Neural cell (in vitro differentiated cells): Measurements from ENCODE around the gene TMEFF1. TPM values are rescaled to one million over a fixed set of nuclear protein-coding genes. Genes with fewer than 3 reads are reported as not detected.

ENCODE experiments used
- H2AFZ ChIP-seq: fragments of 200-600, 300-800 bp; sonication (generic), shearing (Covaris generic); 2 replicates; pipeline ENCODE4 v1.6.0; 2014; ENCODE audit warnings: low read depth, mild to moderate bottlenecking, antibody characterized with exemption, low read length, moderate library complexity
- H3F3A ChIP-seq: fragments of 200-600 bp; shearing (Covaris generic); 2 replicates; pipeline ENCODE4 v1.6.1; 2016; ENCODE audit warnings: mild to moderate bottlenecking, moderate library complexity, mixed read lengths, antibody characterized with exemption, low read length; ENCODE audit not compliant: insufficient read depth, poor library complexity, severe bottlenecking
- H3K27ac ChIP-seq: fragments of 200-600, 300-800 bp; sonication (generic), shearing (Covaris generic); 2 replicates; pipeline ENCODE4 v1.5.1; 2014; ENCODE audit warnings: mild to moderate bottlenecking, low read length, moderate library complexity
- H3K27me3 ChIP-seq: fragments of 300-800, 200-600 bp; sonication (generic), shearing (Covaris generic); 2 replicates; pipeline ENCODE4 v1.6.0; 2014; ENCODE audit warnings: mild to moderate bottlenecking, low read depth, low read length, moderate library complexity; ENCODE audit not compliant: insufficient read depth
- H3K36me3 ChIP-seq: fragments of 300-800, 200-600 bp; sonication (generic), shearing (Covaris generic); 2 replicates; pipeline ENCODE4 v1.5.1; 2014; ENCODE audit warnings: mild to moderate bottlenecking, antibody characterized with exemption, low read length, moderate library complexity; ENCODE audit not compliant: insufficient read depth
- H3K4me2 ChIP-seq: fragments of 300-800, 200-600 bp; sonication (generic), shearing (Covaris generic); 2 replicates; pipeline ENCODE4 v1.6.0; 2014; ENCODE audit warnings: mild to moderate bottlenecking, low read length
- H3K4me3 ChIP-seq: fragments of 300-800, 200-600 bp; sonication (generic), shearing (Covaris generic); 2 replicates; pipeline ENCODE4 v1.5.1; 2014; ENCODE audit warnings: mild to moderate bottlenecking, low read length, moderate library complexity
- H3K79me2 ChIP-seq: fragments of 200-600 bp; shearing (Covaris generic); replicated peaks from 2 replicates; pipeline ENCODE4 v1.6.0; 2014; ENCODE audit warnings: mild to moderate bottlenecking, low read length, moderate library complexity; ENCODE audit not compliant: insufficient read depth
- H3K9ac ChIP-seq: fragments of 300-800, 200-600 bp; sonication (generic), shearing (Covaris generic); 2 replicates; pipeline ENCODE4 v1.6.1; 2016; ENCODE audit warnings: mild to moderate bottlenecking, low read length, mixed read lengths
- H3K9me2 ChIP-seq: fragments of 200-600 bp; shearing (Covaris generic); 2 replicates; pipeline ENCODE4 v1.6.1; 2016; ENCODE audit warnings: mild to moderate bottlenecking, low read length, mixed read lengths; ENCODE audit not compliant: insufficient read depth
- H3K9me3 ChIP-seq: fragments of 200-600, 300-800 bp; sonication (generic), shearing (Covaris generic); 2 replicates; pipeline ENCODE4 v1.6.1; 2016; ENCODE audit warnings: mild to moderate bottlenecking, mixed run types, low read length, moderate library complexity, mixed read lengths
- H4K20me1 ChIP-seq: fragments of 200-600 bp; shearing (Covaris generic); 2 replicates; pipeline ENCODE4 v1.6.1; 2016; ENCODE audit warnings: mild to moderate bottlenecking, mixed run types; ENCODE audit not compliant: insufficient read depth
- EP300 ChIP-seq: fragments of 450-650 bp; conservative IDR thresholded peaks from 2 replicates; pipeline ENCODE4 v1.6.1; 2014; ENCODE audit warnings: antibody characterized with exemption, mild to moderate bottlenecking, moderate library complexity; ENCODE audit not compliant: poor library complexity, severe bottlenecking
- EZH2 ChIP-seq: fragments of 200-600, 300-800 bp; shearing (Covaris generic), sonication (generic); IDR thresholded peaks from 2 replicates; pipeline ENCODE4 v1.6.1; 2014; ENCODE audit warnings: antibody characterized with exemption, low read length, borderline replicate concordance, mild to moderate bottlenecking; ENCODE audit not compliant: insufficient read depth, poor library complexity, severe bottlenecking
- MXI1 ChIP-seq: fragments of 450-650 bp; conservative IDR thresholded peaks from 2 replicates; pipeline ENCODE4 v1.6.1; 2014; ENCODE audit warnings: antibody characterized with exemption, mild to moderate bottlenecking; ENCODE audit not compliant: poor library complexity, severe bottlenecking
- POLR2AphosphoS5 ChIP-seq: IDR thresholded peaks from 2 replicates; pipeline ENCODE4 v1.6.1; 2012
- RAD21 ChIP-seq: fragments of 450-650 bp; conservative IDR thresholded peaks from 2 replicates; pipeline ENCODE4 v1.6.1; 2014; ENCODE audit warnings: antibody characterized with exemption, mild to moderate bottlenecking, moderate library complexity
- REST ChIP-seq: IDR thresholded peaks from 2 replicates; pipeline ENCODE4 v1.6.1; 2012; ENCODE audit warnings: borderline replicate concordance
- SMC3 ChIP-seq: fragments of 450-650 bp; conservative IDR thresholded peaks from 2 replicates; pipeline ENCODE4 v1.6.1; 2014; ENCODE audit warnings: antibody characterized with exemption, mild to moderate bottlenecking, moderate library complexity; ENCODE audit not compliant: poor library complexity
- TAF1 ChIP-seq: IDR thresholded peaks from 2 replicates; pipeline ENCODE4 v1.6.1; 2012; ENCODE audit warnings: low read depth
- polyA plus RNA-seq: library from polyadenylated mRNA; depleted of rRNA; stranded (reverse); fragments of >200 nt; gene quantifications from 2 replicates; pipeline ENCODE4 v1.2.3, GENCODE V29; 2014
- TF ChIP-seq, protein P1 (sequence below): fragments of 450-650 bp; IDR thresholded peaks from 2 replicates; pipeline ENCODE4 v1.5.1; 2014; ENCODE audit warnings: antibody characterized with exemption, mild to moderate bottlenecking, moderate library complexity; ENCODE audit not compliant: poor library complexity, severe bottlenecking

Gene TMEFF1
- polyA plus RNA-seq, 1 donor from 2014 or later = 273 TPM

DNA sequence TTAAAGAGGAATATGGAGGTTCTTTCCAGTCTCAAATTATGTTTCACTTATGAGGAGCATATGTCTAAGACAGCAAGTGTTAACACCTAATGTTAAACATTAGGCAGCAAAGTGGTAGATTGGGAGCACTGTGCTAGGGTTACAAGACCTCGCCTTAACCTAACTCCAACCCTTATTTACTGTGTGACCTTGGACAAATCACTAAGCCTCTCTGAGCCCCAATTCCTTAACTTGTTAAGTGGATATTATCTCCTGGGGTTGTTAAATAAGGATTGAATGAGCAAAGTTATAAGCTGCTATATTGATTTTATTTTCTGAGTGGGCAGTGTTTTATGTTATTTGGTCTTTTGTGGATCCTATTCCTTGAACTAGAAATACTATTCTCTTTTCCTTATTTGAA lies 38.3 kb downstream of the TMEFF1 start:
- Histone ChIP-seq H2AFZ (no peak overlapping the region), H3K79me2 (peaks cover 28% of the 10 kb centered on the region)

DNA sequence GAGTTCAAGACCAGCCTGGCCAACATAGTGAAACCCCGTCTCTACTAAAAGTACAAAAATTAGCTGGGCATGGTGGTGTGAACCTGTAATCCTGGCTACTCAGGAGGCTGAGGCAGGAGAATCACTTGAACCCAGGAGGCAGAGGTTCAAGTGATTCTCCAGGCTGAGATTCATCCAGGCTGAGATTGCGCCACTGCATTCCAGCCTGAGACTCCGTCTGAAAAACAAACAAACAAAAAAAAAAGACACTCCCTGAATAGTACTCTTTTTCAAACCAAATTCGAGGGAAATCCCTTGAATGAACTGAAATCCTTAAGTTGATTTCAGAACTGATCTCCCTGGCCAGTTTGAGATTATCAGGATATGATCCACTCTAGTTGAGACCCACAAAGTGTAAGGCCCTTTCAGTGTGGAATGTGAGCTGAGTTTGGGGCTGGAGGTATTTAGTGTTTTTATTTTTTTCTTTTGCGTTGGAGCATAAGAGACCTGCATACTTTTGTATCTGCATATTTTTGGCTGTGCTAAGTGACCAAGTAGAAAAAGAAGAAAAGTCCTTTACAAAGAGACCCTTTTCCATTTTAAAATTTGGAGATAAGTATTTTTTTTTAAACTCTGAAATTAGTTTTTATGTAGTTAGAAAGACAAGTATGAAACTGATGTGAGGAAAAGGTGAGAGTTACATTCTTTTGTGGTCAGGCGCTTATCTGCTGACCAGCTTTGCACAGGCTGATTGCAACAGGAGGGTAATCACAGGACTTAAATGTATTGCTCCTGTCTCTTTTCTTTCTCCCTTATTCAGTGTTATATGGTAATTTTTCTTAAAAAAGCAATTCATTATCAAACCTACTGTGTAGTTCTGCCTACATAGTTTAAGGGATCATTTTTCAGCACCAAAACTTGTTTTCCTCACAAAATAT lies 42.9 kb downstream of the TMEFF1 start:
- H3K27me3 ChIP-seq = no peaks in the 10 kb centered on the region
- no peak overlapping the region for H3K27ac ChIP-seq
- TF ChIP-seq MXI1 (no peak), EP300 (no peak), TAF1 (no peak), SMC3 (no peak), POLR2AphosphoS5 (no peak)
- TF ChIP-seq, protein P1, sequence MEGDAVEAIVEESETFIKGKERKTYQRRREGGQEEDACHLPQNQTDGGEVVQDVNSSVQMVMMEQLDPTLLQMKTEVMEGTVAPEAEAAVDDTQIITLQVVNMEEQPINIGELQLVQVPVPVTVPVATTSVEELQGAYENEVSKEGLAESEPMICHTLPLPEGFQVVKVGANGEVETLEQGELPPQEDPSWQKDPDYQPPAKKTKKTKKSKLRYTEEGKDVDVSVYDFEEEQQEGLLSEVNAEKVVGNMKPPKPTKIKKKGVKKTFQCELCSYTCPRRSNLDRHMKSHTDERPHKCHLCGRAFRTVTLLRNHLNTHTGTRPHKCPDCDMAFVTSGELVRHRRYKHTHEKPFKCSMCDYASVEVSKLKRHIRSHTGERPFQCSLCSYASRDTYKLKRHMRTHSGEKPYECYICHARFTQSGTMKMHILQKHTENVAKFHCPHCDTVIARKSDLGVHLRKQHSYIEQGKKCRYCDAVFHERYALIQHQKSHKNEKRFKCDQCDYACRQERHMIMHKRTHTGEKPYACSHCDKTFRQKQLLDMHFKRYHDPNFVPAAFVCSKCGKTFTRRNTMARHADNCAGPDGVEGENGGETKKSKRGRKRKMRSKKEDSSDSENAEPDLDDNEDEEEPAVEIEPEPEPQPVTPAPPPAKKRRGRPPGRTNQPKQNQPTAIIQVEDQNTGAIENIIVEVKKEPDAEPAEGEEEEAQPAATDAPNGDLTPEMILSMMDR = no peak

More for the DNA sequence above, 38.3 kb downstream of the TMEFF1 start:
- Histone ChIP-seq H3K27ac (no peak overlapping the region), H3K36me3 (peaks cover 12% of the 10 kb centered on the region), H3K4me3 (no peak overlapping the region), H3K9me2 (no peaks in the 10 kb centered on the region), H3K9me3 (no peaks in the 10 kb centered on the region), H3F3A (no peaks in the 10 kb centered on the region), H4K20me1 (no peaks in the 10 kb centered on the region), H3K9ac (no peak overlapping the region), H3K27me3 (no peaks in the 10 kb centered on the region), H3K4me2 (no peak overlapping the region)
- TF ChIP-seq EZH2 = no peak
- TF ChIP-seq MXI1 = no peak
- TF ChIP-seq, protein P1 = no peak
- TF ChIP-seq POLR2AphosphoS5 = no peak
- TF ChIP-seq REST = no peak
- TF ChIP-seq EP300 = no peak
- no peak for TF ChIP-seq RAD21
- TF ChIP-seq TAF1 = no peak
- TF ChIP-seq SMC3 = no peak

More for the DNA sequence above, 42.9 kb downstream of the TMEFF1 start:
- Histone ChIP-seq H3F3A (no peaks in the 10 kb centered on the region), H3K9me3 (no peaks in the 10 kb centered on the region), H3K4me2 (no peak overlapping the region), H3K9ac (no peak overlapping the region), H4K20me1 (no peaks in the 10 kb centered on the region), H3K9me2 (no peaks in the 10 kb centered on the region), H3K36me3 (peaks cover 2% of the 10 kb centered on the region), H3K4me3 (no peak overlapping the region), H2AFZ (no peak overlapping the region), H3K79me2 (peaks cover 3% of the 10 kb centered on the region)
